WTC11 (cell line): Measurements from ENCODE around the gene NDC1.

Source experiments
- CREB1 ChIP-seq: sonication (generic); formaldehyde crosslinking; IDR thresholded peaks from 2 replicates; pipeline ENCODE4 v1.8.0; 2023; ENCODE audit warnings: mild to moderate bottlenecking, missing genetic modification reagents
- HMGA2 ChIP-seq: fragments of 250-450 bp; sonication (Bioruptor Pico); IDR thresholded peaks from 2 replicates; pipeline ENCODE4 v1.4.0; 2021; ENCODE audit warnings: mild to moderate bottlenecking, moderate library complexity
- TF ChIP-seq, protein P1 (sequence below): fragments of 200-600 bp; IDR thresholded peaks from 2 replicates; pipeline ENCODE4 v1.8.0; 2022; ENCODE audit warnings: antibody characterized with exemption
- TF ChIP-seq, protein P2 (sequence below): sonication (generic); formaldehyde crosslinking; IDR thresholded peaks from 2 replicates; pipeline ENCODE4 v1.8.1; 2022; ENCODE audit warnings: low read depth, missing genetic modification reagents, borderline replicate concordance
- TF ChIP-seq, protein P3 (sequence below): sonication (generic); formaldehyde crosslinking; IDR thresholded peaks from 2 replicates; pipeline ENCODE4 v1.8.0; 2023; ENCODE audit warnings: missing genetic modification reagents

DNA sequence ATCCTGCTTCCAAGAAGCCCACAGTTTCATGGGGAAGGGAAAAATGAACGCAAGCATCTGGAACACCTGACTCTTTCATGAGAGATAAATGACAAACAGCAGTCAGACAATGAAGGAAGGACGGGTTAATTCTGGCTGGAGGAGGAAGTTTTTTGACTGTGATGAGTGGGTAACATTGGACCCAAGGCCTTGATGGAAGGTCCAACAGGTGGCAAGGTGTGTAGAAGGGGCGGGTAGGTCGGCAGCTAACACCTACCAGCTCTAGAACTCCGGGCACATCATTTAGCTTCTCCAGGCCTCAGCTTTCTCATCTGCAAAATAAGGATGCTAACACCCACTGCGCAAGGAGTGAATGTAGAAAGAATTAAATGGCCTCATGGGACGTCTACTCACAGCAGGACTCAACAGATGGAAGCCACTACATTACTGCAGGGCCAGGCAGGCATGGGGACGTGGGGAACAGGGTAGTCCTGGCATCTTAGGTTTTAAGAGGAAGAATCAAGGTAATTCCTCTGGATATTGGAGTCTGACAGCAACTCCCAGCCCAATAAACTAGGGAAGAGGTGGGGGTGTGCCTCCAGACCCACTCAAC lies 112.0 kb downstream of the NDC1 start:
- TF ChIP-seq CREB1 (CRISPR knock-in tag) (no peak), HMGA2 (CRISPR knock-in tag) (no peak)
- TF ChIP-seq, protein P1, sequence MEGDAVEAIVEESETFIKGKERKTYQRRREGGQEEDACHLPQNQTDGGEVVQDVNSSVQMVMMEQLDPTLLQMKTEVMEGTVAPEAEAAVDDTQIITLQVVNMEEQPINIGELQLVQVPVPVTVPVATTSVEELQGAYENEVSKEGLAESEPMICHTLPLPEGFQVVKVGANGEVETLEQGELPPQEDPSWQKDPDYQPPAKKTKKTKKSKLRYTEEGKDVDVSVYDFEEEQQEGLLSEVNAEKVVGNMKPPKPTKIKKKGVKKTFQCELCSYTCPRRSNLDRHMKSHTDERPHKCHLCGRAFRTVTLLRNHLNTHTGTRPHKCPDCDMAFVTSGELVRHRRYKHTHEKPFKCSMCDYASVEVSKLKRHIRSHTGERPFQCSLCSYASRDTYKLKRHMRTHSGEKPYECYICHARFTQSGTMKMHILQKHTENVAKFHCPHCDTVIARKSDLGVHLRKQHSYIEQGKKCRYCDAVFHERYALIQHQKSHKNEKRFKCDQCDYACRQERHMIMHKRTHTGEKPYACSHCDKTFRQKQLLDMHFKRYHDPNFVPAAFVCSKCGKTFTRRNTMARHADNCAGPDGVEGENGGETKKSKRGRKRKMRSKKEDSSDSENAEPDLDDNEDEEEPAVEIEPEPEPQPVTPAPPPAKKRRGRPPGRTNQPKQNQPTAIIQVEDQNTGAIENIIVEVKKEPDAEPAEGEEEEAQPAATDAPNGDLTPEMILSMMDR: no peak
- TF ChIP-seq, protein P2, sequence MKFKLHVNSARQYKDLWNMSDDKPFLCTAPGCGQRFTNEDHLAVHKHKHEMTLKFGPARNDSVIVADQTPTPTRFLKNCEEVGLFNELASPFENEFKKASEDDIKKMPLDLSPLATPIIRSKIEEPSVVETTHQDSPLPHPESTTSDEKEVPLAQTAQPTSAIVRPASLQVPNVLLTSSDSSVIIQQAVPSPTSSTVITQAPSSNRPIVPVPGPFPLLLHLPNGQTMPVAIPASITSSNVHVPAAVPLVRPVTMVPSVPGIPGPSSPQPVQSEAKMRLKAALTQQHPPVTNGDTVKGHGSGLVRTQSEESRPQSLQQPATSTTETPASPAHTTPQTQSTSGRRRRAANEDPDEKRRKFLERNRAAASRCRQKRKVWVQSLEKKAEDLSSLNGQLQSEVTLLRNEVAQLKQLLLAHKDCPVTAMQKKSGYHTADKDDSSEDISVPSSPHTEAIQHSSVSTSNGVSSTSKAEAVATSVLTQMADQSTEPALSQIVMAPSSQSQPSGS (CRISPR knock-in tag): no peak
- TF ChIP-seq, protein P3, sequence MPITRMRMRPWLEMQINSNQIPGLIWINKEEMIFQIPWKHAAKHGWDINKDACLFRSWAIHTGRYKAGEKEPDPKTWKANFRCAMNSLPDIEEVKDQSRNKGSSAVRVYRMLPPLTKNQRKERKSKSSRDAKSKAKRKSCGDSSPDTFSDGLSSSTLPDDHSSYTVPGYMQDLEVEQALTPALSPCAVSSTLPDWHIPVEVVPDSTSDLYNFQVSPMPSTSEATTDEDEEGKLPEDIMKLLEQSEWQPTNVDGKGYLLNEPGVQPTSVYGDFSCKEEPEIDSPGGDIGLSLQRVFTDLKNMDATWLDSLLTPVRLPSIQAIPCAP (CRISPR knock-in tag): no peak
